ENCODE measurements around the gene IFNA21.

DNA sequence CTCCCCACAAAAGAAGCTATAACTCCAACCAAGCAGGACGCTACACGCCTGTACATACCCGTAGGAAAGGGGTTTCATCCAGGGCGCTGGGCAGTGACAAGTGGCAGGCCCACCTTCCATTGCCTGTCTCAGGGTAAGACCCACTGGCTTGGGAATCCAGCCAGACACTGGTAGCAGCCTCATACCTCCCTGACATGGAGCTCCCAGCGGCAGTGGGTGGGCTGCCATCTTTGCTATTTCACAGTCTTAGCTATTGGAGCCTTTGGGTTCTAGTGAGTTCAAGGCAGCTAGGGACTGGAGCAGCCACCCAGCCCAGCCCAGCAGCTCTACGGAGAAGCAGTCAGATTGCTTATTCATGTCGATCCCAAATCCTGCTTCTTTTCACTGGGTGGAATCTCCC is 43.9 kb upstream of the IFNA21 start:
- TF ChIP-seq CHD1 (IDR thresholded peaks at IDR 0.05; ENCODE audit: low read depth, low read length) (no peak), RFX5 (IDR thresholded peaks at IDR 0.05; ENCODE audit: low read depth, low read length) (no peak), BHLHE40 (IDR thresholded peaks at IDR 0.05; ENCODE audit: low read depth, low read length) (no peak), POLR2A (IDR thresholded peaks at IDR 0.05; ENCODE audit: low read depth, low read length) (no peak), FOS (IDR thresholded peaks at IDR 0.05; ENCODE audit: low read depth, low read length) (no peak), MAFK (IDR thresholded peaks at IDR 0.05; ENCODE audit: low read depth, low read length) (no peak), MAZ (IDR thresholded peaks at IDR 0.05; ENCODE audit: borderline replicate concordance, low read depth, low read length) (no peak), NFE2L2 (IDR thresholded peaks at IDR 0.05; ENCODE audit: low read depth, low read length) (no peak)
- TF ChIP-seq, protein P1, sequence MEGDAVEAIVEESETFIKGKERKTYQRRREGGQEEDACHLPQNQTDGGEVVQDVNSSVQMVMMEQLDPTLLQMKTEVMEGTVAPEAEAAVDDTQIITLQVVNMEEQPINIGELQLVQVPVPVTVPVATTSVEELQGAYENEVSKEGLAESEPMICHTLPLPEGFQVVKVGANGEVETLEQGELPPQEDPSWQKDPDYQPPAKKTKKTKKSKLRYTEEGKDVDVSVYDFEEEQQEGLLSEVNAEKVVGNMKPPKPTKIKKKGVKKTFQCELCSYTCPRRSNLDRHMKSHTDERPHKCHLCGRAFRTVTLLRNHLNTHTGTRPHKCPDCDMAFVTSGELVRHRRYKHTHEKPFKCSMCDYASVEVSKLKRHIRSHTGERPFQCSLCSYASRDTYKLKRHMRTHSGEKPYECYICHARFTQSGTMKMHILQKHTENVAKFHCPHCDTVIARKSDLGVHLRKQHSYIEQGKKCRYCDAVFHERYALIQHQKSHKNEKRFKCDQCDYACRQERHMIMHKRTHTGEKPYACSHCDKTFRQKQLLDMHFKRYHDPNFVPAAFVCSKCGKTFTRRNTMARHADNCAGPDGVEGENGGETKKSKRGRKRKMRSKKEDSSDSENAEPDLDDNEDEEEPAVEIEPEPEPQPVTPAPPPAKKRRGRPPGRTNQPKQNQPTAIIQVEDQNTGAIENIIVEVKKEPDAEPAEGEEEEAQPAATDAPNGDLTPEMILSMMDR (conservative IDR thresholded peaks at IDR 0.05; ENCODE audit: low read depth, low read length): no peak
- TF ChIP-seq, protein P2, sequence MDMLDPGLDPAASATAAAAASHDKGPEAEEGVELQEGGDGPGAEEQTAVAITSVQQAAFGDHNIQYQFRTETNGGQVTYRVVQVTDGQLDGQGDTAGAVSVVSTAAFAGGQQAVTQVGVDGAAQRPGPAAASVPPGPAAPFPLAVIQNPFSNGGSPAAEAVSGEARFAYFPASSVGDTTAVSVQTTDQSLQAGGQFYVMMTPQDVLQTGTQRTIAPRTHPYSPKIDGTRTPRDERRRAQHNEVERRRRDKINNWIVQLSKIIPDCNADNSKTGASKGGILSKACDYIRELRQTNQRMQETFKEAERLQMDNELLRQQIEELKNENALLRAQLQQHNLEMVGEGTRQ (IDR thresholded peaks at IDR 0.05; ENCODE audit: low read depth, low read length): no peak
